Liver (tissue), 3 donors: Measurements from ENCODE around the gene ELMO2.

Source experiments
- ATF3 ChIP-seq: IDR thresholded peaks from 2 replicates; pipeline ENCODE4 v1.6.1; 2016; ENCODE audit warnings: antibody characterized with exemption
- GABPA ChIP-seq, 2 donors: IDR thresholded peaks in 1 of 2; conservative IDR thresholded peaks in 1 of 2; 2 replicates each; pipeline ENCODE4 v1.6.1; 2016; ENCODE audit warnings: antibody characterized with exemption in 2 of 2, mild to moderate bottlenecking in 1 of 2, moderate library complexity in 1 of 2
- MAX ChIP-seq: IDR thresholded peaks from 2 replicates; pipeline ENCODE4 v1.6.1; 2016; ENCODE audit warnings: antibody characterized with exemption
- TF ChIP-seq, protein P1 (sequence below): fragments of 150-350 bp; IDR thresholded peaks from 2 replicates; pipeline ENCODE4 v1.5.1; 2017; ENCODE audit warnings: improper control_type of control experiment, low read depth, low read length; ENCODE audit not compliant: missing input control
- TF ChIP-seq, protein P2 (sequence below): IDR thresholded peaks from 2 replicates; pipeline ENCODE4 v1.6.1; 2016; ENCODE audit warnings: antibody characterized with exemption
- donor health status: healthy.
- donor health status: healthy.

GRCh38 chr20:46342451-46343347, 63.7 kb downstream of the ELMO2 start:
- TF ChIP-seq, protein P1, sequence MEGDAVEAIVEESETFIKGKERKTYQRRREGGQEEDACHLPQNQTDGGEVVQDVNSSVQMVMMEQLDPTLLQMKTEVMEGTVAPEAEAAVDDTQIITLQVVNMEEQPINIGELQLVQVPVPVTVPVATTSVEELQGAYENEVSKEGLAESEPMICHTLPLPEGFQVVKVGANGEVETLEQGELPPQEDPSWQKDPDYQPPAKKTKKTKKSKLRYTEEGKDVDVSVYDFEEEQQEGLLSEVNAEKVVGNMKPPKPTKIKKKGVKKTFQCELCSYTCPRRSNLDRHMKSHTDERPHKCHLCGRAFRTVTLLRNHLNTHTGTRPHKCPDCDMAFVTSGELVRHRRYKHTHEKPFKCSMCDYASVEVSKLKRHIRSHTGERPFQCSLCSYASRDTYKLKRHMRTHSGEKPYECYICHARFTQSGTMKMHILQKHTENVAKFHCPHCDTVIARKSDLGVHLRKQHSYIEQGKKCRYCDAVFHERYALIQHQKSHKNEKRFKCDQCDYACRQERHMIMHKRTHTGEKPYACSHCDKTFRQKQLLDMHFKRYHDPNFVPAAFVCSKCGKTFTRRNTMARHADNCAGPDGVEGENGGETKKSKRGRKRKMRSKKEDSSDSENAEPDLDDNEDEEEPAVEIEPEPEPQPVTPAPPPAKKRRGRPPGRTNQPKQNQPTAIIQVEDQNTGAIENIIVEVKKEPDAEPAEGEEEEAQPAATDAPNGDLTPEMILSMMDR = no peak
- TF ChIP-seq, protein P2, sequence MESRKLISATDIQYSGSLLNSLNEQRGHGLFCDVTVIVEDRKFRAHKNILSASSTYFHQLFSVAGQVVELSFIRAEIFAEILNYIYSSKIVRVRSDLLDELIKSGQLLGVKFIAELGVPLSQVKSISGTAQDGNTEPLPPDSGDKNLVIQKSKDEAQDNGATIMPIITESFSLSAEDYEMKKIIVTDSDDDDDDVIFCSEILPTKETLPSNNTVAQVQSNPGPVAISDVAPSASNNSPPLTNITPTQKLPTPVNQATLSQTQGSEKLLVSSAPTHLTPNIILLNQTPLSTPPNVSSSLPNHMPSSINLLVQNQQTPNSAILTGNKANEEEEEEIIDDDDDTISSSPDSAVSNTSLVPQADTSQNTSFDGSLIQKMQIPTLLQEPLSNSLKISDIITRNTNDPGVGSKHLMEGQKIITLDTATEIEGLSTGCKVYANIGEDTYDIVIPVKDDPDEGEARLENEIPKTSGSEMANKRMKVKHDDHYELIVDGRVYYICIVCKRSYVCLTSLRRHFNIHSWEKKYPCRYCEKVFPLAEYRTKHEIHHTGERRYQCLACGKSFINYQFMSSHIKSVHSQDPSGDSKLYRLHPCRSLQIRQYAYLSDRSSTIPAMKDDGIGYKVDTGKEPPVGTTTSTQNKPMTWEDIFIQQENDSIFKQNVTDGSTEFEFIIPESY = no peak
- TF ChIP-seq ATF3 = no peak
- TF ChIP-seq GABPA (IDR thresholded peaks at IDR 0.05 in 1 of 2, conservative IDR thresholded peaks at IDR 0.05 in 1 of 2) = no peak
- no peak for TF ChIP-seq MAX
